Kidney (tissue), 14 donors: ENCODE results near the gene PLA2R1. TPM values are rescaled to one million over a fixed set of nuclear protein-coding genes. Genes with fewer than 3 reads are reported as not detected.

ENCODE experiments used
- DNase-seq, 5 donors: peaks; one replicate each; pipeline ENCODE4 v3.0.0-alpha.2; 2013 to 2020
- FAIRE-seq: peaks from 2 replicates; lab custom pipeline; 2012; peaks lifted over from hg19 to GRCh38; lab: Jason Lieb, UNC
- H3K27ac ChIP-seq, 2 donors: one replicate each; pipeline ENCODE4 v1.7.0; 2013; ENCODE audit warnings: low read depth in 2 of 2, low read length in 2 of 2, inconsistent platforms in 1 of 2
- H3K27me3 ChIP-seq: one replicate; pipeline ENCODE4 v1.7.1; 2013; ENCODE audit warnings: low read length, inconsistent platforms; ENCODE audit not compliant: control insufficient read depth, insufficient read depth
- H3K36me3 ChIP-seq, 3 donors: one replicate each; pipeline versions ENCODE4 v1.7.0 to v1.7.1; 2013; ENCODE audit warnings: low read length in 3 of 3, control low read depth in 1 of 3, inconsistent platforms in 1 of 3; ENCODE audit not compliant: insufficient read depth in 3 of 3, control insufficient read depth in 2 of 3
- H3K4me1 ChIP-seq, 3 donors: one replicate each; pipeline versions ENCODE4 v1.7.0 to v1.7.1; 2013; ENCODE audit warnings: low read length in 3 of 3, inconsistent platforms in 1 of 3, low read depth in 1 of 3; ENCODE audit not compliant: control insufficient read depth in 2 of 3, insufficient read depth in 2 of 3
- H3K4me3 ChIP-seq, 3 donors: one replicate each; pipeline versions ENCODE4 v1.7.0 to v1.8.1; 2013; ENCODE audit warnings: low read length in 3 of 3, control low read depth in 1 of 3, inconsistent platforms in 1 of 3
- H3K9ac ChIP-seq, 3 donors: one replicate each; pipeline versions ENCODE4 v1.7.0 to v1.7.1; 2013; ENCODE audit warnings: low read length in 3 of 3, control low read depth in 1 of 3, inconsistent platforms in 1 of 3
- H3K9me3 ChIP-seq, 3 donors: one replicate each; pipeline versions ENCODE4 v1.7.0 to v1.7.1; 2013; ENCODE audit warnings: low read length in 3 of 3, control low read depth in 1 of 3, inconsistent platforms in 1 of 3; ENCODE audit not compliant: control insufficient read depth in 2 of 3, insufficient read depth in 1 of 3
- CTCF ChIP-seq: IDR thresholded peaks from 3 replicates; pipeline ENCODE4 v1.5.1; 2012; ENCODE audit warnings: mild to moderate bottlenecking, moderate library complexity, borderline replicate concordance; ENCODE audit not compliant: insufficient read depth; ENCODE audit errors: extremely low read depth
- intact Hi-C: fragments of 100-400 bp; cut with DNase I; formaldehyde crosslinking; loops from one replicate; pipeline ENCODE4 v1.11.1; 2022
- polyA plus RNA-seq: library from polyadenylated mRNA; stranded (reverse); fragments of 350-450 nt; fragmentation: Illumina TruSeq; extraction: RNeasy Lipid Tissue Mini Kit (QIAGEN cat#74804); gene quantifications from one replicate; pipeline ENCODE4 v1.2.3, GENCODE V29; 2014; ENCODE audit warnings: low read depth, low replicate concordance; ENCODE audit not compliant: insufficient read depth
- total RNA-seq: library from RNA; stranded (reverse); fragmentation: NEBNext Ultra II Directional; extraction: Animal tissue kit (Norgen Biotek cat#: 25700); gene quantifications from one replicate; pipeline ENCODE4 v1.2.1, GENCODE V29; 2021
- donor health status: control.
- donor health status: control.
- donor health status: control.
- donor health status: control.
- donor health status: control.
- donor health status: DM: yes; HTN: yes; CAD: no.
- donor health status: Normal renal cell carcinoma (clear cell type).

The PLA2R1 gene
- total and polyA plus RNA-seq, 2 donors from 2014 or later, result 6.6 to 71.9 TPM

GRCh38 chr2:159984034-159984433 lies 78.4 kb downstream of the PLA2R1 start:
- FAIRE-seq (peak; percentile 11), DNase-seq (no peak)
- no peak overlapping the region for H3K9ac ChIP-seq
- H3K27ac ChIP-seq, result no peak overlapping the region
- no peak overlapping the region for H3K4me3 ChIP-seq
- no peaks in the 10 kb centered on the region for H3K9me3 ChIP-seq
- no peaks in the 10 kb centered on the region for H3K27me3 ChIP-seq
- intact Hi-C loops, result no loop called here
- H3K36me3 ChIP-seq, result no peaks in the 10 kb centered on the region
- no peak for TF ChIP-seq CTCF
- H3K4me1 ChIP-seq, result peaks cover 0 to 8% (median 0%) of the 10 kb centered on the region in 3 donors

GRCh38 chr2:159982842-159983785 lies 79.3 kb downstream of the PLA2R1 start:
- no peak for FAIRE-seq
- Histone ChIP-seq H3K27me3 (no peaks in the 10 kb centered on the region), H3K4me1 (peaks cover 0 to 8% (median 0%) of the 10 kb centered on the region in 3 donors), H3K9me3 (no peaks in the 10 kb centered on the region), H3K4me3 (no peak overlapping the region), H3K9ac (no peak overlapping the region), H3K27ac (no peak overlapping the region), H3K36me3 (no peaks in the 10 kb centered on the region)
- intact Hi-C loops, result no loop called here
- no peak for DNase-seq
- TF ChIP-seq CTCF, result no peak

GRCh38 chr2:159982270-159982669 lies 80.1 kb downstream of the PLA2R1 start:
- H3K36me3 ChIP-seq, result no peaks in the 10 kb centered on the region
- H3K4me1 ChIP-seq, result peaks cover 0 to 8% (median 0%) of the 10 kb centered on the region in 3 donors
- intact Hi-C loops, result no loop called here
- H3K9ac ChIP-seq, result no peak overlapping the region
- DNase-seq (peak in 2 of 5 donors; percentile 27 to 55), FAIRE-seq (no peak)
- H3K27me3 ChIP-seq, result no peaks in the 10 kb centered on the region
- no peaks in the 10 kb centered on the region for H3K9me3 ChIP-seq
- no peak overlapping the region for H3K27ac ChIP-seq
- TF ChIP-seq CTCF, result no peak
- no peak overlapping the region for H3K4me3 ChIP-seq
